ENCODE data around the gene HCK. TPM values are rescaled to one million over a fixed set of nuclear protein-coding genes. Genes with fewer than 3 reads are reported as not detected.

HCK gene
- polyA plus RNA-seq, 6 donors from 2014 or later = 26.7 to 71.4 (median 56.5) TPM

DNA sequence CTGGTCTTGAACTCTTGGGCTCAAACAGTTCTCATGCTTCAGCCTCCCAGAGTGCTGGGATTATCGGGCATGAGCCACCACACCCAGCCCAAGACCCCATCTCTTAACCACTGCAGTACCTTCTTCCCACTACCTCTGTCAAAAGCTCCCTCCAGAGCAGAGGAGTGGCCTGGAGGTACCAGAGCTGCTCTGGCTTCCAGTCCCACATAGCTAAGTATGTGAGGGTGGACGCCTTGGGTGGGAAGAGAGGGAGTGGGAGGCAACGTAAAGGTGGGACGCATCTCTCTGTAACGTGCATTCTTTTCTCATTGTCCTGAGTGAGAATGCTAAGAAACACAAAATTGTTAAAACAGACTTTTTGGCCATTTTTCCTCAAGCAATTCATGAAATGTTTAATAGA is 82.0 kb downstream of the HCK start:
- H3K4me3 Mint-ChIP-seq = no peak overlapping the region
- H3K9me3 Mint-ChIP-seq = no peaks in the 10 kb centered on the region
- no peak for DNase-seq
- ATAC-seq (ENCODE audit: low read depth in 2 of 2) = no peak
- H3K27ac Mint-ChIP-seq = no peak overlapping the region
- no peaks in the 10 kb centered on the region for H3K27me3 Mint-ChIP-seq
- peaks cover 21 to 33% (median 28%) of the 10 kb centered on the region in 3 donors for H3K4me1 Mint-ChIP-seq
- H3K36me3 Mint-ChIP-seq = peaks cover 12 to 19% of the 10 kb centered on the region in 2 donors

DNA sequence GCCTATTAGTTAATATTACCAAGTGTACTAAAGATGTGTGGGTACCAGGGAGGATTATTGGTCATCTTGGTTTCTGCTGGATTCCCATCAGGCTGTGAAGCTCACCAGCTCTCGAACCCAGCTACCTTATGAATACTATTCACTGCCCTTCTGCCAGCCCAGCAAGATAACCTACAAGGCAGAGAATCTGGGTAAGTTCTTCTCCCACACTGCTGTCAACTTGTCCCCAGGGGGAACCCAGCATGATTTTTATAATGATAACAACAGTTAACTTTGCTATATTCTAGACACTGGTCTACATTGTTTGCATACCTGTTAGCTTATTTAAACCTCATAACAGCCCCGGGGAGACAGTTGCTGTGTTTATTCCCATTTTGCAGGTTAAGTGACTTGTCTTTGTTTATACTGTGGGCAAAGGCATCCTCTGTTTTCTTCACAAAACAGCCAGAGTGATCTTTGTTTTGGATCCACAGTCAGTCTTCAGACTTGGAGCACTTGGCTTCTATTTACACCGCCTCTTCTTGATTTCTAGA is 84.0 kb downstream of the HCK start:
- H3K9me3 Mint-ChIP-seq = no peaks in the 10 kb centered on the region
- H3K36me3 Mint-ChIP-seq = peaks cover 28 to 34% of the 10 kb centered on the region in 2 donors
- no peaks in the 10 kb centered on the region for H3K27me3 Mint-ChIP-seq
- no peak overlapping the region for H3K4me3 Mint-ChIP-seq
- H3K27ac Mint-ChIP-seq = no peak overlapping the region
- ATAC-seq (ENCODE audit: low read depth in 2 of 2) (no peak), DNase-seq (no peak)
- H3K4me1 Mint-ChIP-seq = peaks cover 24 to 29% (median 28%) of the 10 kb centered on the region in 3 donors

DNA sequence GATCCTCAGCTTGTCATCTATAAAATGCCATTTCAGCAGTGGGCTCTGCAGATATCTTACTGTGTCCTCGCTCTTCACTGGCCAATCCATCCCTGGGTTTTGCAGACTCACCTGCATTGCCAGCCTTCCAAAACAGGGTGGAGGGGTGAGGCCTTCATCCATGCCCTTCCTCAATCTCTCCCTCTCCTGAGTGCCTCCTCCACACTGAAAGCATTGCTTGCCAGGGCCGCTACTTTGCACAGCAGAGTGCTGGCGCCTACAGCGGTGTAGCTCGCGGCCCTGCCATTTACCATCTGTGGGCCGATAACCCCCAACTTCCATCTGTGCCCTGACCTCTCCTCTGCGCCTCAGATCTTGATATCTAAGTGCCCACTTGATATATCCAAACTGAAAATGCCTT is 86.9 kb downstream of the HCK start:
- ATAC-seq (ENCODE audit: low read depth in 2 of 2) (no peak), DNase-seq (no peak)
- H3K4me3 Mint-ChIP-seq = no peak overlapping the region
- no peaks in the 10 kb centered on the region for H3K27me3 Mint-ChIP-seq
- no peaks in the 10 kb centered on the region for H3K9me3 Mint-ChIP-seq
- H3K27ac Mint-ChIP-seq = no peak overlapping the region
- H3K36me3 Mint-ChIP-seq = peaks cover 33 to 34% of the 10 kb centered on the region in 2 donors
- peaks cover 8 to 12% (median 8%) of the 10 kb centered on the region in 3 donors for H3K4me1 Mint-ChIP-seq

DNA sequence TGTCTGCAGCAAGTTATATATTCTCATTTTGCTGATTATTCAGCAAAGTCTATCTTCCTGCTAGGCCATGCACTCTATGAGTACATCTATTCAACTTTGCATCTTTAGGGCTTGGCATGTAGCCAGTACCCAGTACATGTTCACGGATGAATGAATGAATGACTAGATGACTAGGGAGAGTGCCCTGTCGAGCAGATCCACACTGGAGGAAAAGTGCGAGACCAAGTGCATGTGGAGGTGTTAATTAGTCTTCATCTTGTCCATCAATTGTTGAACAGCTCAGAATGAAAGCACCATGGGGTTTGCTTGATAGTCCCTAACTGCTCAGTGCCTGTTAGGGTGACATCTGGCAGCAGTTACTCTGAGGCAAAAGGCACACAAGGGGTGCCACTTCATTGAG is 87.9 kb downstream of the HCK start:
- peak overlapping the region in 3 of 6 donors; percentile 5 to 80 (median 14) for H3K27ac Mint-ChIP-seq
- H3K36me3 Mint-ChIP-seq = peaks cover 35 to 39% of the 10 kb centered on the region in 2 donors
- H3K27me3 Mint-ChIP-seq = no peaks in the 10 kb centered on the region
- H3K9me3 Mint-ChIP-seq = no peaks in the 10 kb centered on the region
- peaks cover 8 to 12% (median 8%) of the 10 kb centered on the region in 3 donors for H3K4me1 Mint-ChIP-seq
- ATAC-seq (ENCODE audit: low read depth in 2 of 2) (no peak), DNase-seq (no peak)
- H3K4me3 Mint-ChIP-seq = no peak overlapping the region

DNA sequence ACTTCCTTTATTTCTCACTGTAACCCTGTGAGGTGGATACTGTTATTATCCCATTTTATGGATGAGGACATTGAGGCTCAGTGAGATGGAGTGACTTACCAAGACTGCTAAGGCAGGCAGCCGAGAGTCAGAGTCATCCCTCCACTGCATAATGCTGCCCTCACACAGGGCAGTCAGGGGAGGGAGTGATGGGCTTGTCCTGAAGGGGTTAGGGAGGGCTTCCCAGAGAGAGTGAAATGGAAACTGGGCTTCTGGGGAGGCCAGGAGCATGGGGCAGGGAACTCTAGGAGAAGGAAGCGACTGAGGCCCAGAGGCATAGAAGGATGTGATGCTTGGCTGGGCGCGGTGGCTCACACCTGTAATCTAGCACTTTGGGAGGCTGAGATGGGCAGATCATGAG is 88.6 kb downstream of the HCK start:
- DNase-seq = no peak
- H3K9me3 Mint-ChIP-seq = no peaks in the 10 kb centered on the region
- no peak overlapping the region for H3K4me3 Mint-ChIP-seq
- H3K27ac Mint-ChIP-seq = no peak overlapping the region
- no peak for ATAC-seq (ENCODE audit: low read depth in 2 of 2)
- no peaks in the 10 kb centered on the region for H3K27me3 Mint-ChIP-seq
- H3K4me1 Mint-ChIP-seq = peaks cover 8 to 12% (median 8%) of the 10 kb centered on the region in 3 donors
- H3K36me3 Mint-ChIP-seq = peaks cover 39 to 41% of the 10 kb centered on the region in 2 donors

- DNase-seq = no peak
- H3K27ac Mint-ChIP-seq = peak overlapping the region in 2 of 6 donors; percentile 59 to 67
These were observed 89.5 kb downstream of the HCK start for GRCh38 chr20:32141465-32141980.

DNA sequence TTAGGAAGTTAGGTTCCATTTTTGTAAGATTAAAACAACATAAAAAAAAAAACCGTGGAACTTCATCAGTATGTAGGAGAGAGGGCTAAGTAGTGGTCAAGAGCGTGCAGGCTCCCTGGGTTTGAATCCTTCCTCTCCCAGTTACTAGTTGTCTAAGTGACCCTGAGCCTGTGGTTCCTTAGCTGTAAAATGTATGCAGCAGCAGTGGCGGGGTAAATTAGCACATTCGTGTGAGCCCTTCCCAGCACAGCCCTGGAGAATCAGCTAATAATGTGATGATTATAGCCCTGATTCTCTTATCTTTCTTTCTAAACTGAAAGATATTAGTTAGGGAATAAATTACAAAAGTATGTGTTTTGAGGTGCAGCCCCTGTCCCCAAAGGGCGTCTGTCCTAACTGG is 90.0 kb downstream of the HCK start:
- Mint-ChIP-seq H3K36me3 (peaks cover 39 to 50% of the 10 kb centered on the region in 2 donors), H3K4me1 (peaks cover 8 to 12% (median 8%) of the 10 kb centered on the region in 3 donors)

More at GRCh38 chr20:32141465-32141980, 89.5 kb downstream of the HCK start:
- Mint-ChIP-seq H3K9me3 (no peaks in the 10 kb centered on the region), H3K36me3 (peaks cover 39 to 50% of the 10 kb centered on the region in 2 donors), H3K4me3 (no peak overlapping the region), H3K4me1 (peaks cover 8 to 12% (median 8%) of the 10 kb centered on the region in 3 donors), H3K27me3 (no peaks in the 10 kb centered on the region)
- no peak for ATAC-seq (ENCODE audit: low read depth in 2 of 2)

GRCh38 chr20:32142991-32143390 is 90.9 kb downstream of the HCK start:
- H3K4me1 Mint-ChIP-seq = peaks cover 8 to 12% (median 8%) of the 10 kb centered on the region in 3 donors
- ATAC-seq (ENCODE audit: low read depth in 2 of 2) = no peak
- DNase-seq = no peak
- H3K27me3 Mint-ChIP-seq = no peaks in the 10 kb centered on the region
- no peaks in the 10 kb centered on the region for H3K9me3 Mint-ChIP-seq
- H3K27ac Mint-ChIP-seq = no peak overlapping the region
- H3K36me3 Mint-ChIP-seq = peaks cover 39 to 50% of the 10 kb centered on the region in 2 donors
- H3K4me3 Mint-ChIP-seq = no peak overlapping the region

More for the DNA sequence above, 90.0 kb downstream of the HCK start:
- Mint-ChIP-seq H3K4me3 (no peak overlapping the region), H3K9me3 (no peaks in the 10 kb centered on the region), H3K27me3 (no peaks in the 10 kb centered on the region), H3K27ac (peak overlapping the region in 1 of 6 donors; percentile 67)
- no peak for DNase-seq
- ATAC-seq (ENCODE audit: low read depth in 2 of 2) = no peak

DNA sequence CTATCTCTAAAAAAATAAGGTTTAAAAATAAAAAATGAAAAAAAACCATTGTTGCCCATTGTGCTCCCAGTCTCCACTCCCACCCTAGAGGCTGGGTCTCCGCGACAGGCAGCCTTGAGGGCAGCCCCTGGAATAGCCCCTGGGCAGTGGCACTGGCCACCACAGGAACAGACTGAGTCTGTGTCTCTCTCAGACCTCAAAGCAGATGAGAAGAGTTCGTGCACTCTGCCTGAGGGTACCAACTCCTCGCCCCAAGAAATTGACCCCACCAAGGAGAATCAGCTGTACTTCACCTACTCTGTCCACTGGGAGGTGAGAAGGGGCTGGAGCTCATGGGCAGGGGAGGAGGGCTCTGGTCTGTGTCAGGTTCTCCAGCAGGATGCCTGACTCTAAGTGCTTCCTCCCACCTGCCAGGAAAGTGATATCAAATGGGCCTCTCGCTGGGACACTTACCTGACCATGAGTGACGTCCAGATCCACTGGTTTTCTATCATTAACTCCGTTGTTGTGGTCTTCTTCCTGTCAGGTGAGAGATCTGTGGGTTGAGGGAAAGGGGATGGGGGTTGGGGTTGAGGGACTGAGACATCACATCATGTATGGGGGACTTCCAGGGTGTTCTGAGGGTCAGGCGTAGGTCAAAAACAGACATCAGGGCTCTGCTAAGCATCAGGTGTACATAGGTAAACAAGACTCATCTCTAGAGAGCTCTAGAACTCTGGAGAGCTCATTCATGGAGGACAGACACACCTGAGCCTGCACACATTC is 93.0 kb downstream of the HCK start:
- ATAC-seq (ENCODE audit: low read depth in 2 of 2) (no peak), DNase-seq (no peak)
- Mint-ChIP-seq H3K36me3 (peaks cover 24 to 36% of the 10 kb centered on the region in 2 donors), H3K27ac (peak overlapping the region in 2 of 6 donors; percentile 34 to 56), H3K9me3 (no peaks in the 10 kb centered on the region), H3K4me3 (no peak overlapping the region), H3K4me1 (peaks cover 0 to 6% (median 0%) of the 10 kb centered on the region in 3 donors), H3K27me3 (no peaks in the 10 kb centered on the region)

GRCh38 chr20:32149566-32150170 is 97.6 kb downstream of the HCK start:
- Mint-ChIP-seq H3K4me1 (no peaks in the 10 kb centered on the region), H3K36me3 (peaks cover 0 to 26% of the 10 kb centered on the region in 2 donors), H3K27ac (no peak overlapping the region), H3K4me3 (peak overlapping the region in 1 of 8 donors; percentile 42), H3K9me3 (no peaks in the 10 kb centered on the region), H3K27me3 (no peaks in the 10 kb centered on the region)
- DNase-seq (no peak), ATAC-seq (ENCODE audit: low read depth in 2 of 2) (no peak)

- Mint-ChIP-seq H3K4me1 (peaks cover 0 to 4% (median 2%) of the 10 kb centered on the region in 3 donors), H3K27ac (no peak overlapping the region), H3K27me3 (no peaks in the 10 kb centered on the region), H3K36me3 (peaks cover 0 to 23% of the 10 kb centered on the region in 2 donors), H3K9me3 (no peaks in the 10 kb centered on the region), H3K4me3 (no peak overlapping the region)
- ATAC-seq (ENCODE audit: low read depth in 2 of 2) (no peak), DNase-seq (no peak)
These were observed 98.3 kb downstream of the HCK start for GRCh38 chr20:32150291-32150848.
